ENCODE results near the gene RABGAP1L.

GRCh38 chr1:174965362-174966007, 806.2 kb downstream of the RABGAP1L start:
- TF ChIP-seq EZH2 (IDR thresholded peaks at IDR 0.05) (no peak), POLR2AphosphoS5 (IDR thresholded peaks at IDR 0.05; ENCODE audit: borderline replicate concordance, low read depth, low read length) (no peak), FOXP2 (optimal IDR thresholded peaks at IDR 0.05; ENCODE audit: control extremely low read depth, extremely low read length, insufficient read depth) (no peak)
